TTC549 (cell line): ENCODE data around the gene CCDC141.
"Not testable (repeated sequence)": the region's sequence is repeated elsewhere in the genome, so short reads cannot be mapped to it uniquely, and the experiment has no call there.

Source experiments
- FAIRE-seq: peaks from 2 replicates; lab custom pipeline; 2012; peaks lifted over from hg19 to GRCh38; lab: Jason Lieb, UNC

CCDC141 gene

DNA sequence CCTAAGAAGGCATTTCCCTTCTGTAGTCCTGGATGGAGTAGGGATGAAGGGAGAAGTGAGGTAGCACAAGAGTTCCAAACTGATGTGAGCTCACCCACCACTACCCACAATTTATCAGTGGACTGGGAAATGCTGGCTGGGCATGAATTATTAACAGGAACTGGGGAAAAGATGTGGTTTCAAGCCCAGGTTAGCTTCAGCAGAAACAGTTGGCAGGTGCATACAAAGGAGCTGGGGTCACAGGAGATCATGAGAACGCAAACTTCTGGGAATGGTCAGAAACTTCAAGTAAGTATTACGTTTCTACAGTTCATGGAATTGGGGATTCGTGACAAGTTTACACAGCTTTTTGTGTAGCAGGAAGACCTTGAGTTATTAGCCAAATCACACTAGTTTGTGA lies 5.4 kb downstream of the CCDC141 start:
- no peak for FAIRE-seq

DNA sequence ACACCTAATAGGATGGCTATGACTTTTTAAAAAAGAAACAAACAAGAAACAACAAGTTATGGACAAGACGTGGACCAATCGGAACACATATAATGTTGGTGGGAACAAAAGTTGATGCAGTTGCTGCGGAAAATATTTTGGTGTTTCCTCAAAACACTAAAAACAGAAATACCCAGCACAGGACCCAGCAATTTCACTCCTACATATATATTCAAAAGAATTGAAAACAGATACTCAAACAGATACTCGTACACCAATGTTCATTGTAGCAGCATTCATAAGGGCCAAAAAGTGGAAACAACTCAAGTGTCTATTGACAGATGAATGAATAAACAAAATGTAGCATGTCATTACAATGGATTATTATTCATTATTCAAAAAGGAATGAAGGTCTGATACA lies 12.1 kb downstream of the CCDC141 start:
- no peak for FAIRE-seq

DNA sequence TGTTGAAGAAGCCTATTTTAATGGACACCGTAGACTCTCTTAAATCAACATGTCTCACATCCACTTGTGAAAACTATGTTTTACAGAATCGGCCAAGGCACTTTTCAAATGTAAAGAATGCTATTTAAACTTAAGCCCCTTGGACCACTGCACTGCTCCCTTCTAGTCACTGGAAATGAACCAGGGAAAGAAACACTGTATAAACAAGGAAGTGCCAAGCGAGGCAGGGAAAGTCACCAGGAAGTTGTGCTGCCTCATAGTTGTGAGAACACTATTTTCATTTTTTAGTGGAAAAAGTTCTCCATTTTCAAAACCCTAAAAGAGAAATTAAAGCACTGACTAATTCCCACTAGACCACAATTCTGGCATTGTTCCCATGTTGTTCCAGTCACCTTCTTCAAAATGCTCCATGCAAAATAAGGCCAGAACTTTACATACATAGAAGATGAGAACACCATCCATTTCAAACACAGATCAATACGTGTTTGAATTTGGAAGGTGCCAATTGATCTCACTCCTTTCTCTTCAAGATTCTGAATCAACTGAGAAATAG lies 13.5 kb downstream of the CCDC141 start:
- FAIRE-seq, result no peak

DNA sequence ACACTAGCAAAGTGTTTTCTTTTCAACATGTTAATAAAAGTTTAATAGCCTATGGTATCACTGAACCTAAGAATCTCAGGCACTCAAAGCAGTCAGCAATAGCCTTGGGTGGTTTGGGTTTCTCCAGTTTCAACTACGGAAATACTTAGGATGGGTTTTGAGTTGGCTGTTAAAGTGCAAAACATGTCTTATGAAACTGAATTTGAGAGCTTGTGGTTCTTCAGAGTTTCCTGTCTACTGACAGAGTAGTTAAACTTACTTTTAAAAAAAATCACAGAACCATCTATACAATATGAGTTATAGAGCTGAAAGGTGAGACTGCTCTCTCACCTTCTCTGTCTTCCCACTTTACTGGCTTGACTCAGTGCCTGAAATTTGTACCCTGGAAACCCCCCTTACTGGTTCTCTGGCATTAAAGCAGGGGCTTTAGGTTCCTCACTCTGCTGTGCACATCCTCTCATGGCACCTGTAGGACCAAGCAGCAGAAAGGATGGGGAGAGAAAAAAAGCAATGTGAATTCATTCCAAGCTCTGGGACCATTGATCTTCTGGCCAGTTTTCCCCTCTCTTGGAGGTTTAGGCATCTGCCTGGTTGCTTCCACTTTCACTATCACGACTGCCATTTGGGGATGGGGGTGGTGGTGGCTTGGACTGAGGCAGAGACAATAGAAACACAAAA lies 18.1 kb downstream of the CCDC141 start:
- FAIRE-seq, result no peak

DNA sequence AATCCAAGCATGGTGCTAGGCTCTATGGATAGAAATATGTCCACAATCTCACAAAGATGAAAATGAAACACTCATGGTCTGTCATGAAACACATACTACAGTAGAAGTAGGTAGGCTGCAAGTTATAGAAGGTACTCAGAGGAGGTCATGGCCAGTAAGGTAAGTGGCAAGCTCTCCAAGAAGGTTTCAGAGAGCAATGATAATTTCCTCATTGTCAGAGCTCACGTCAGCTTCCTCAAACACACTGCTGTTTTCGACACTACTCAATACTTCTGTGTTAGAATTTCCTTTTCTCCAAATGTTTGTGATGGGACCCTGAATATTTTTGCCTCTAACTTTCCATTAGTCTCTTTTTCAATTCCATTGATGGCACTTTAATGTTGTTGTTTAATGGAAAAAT lies 25.5 kb downstream of the CCDC141 start:
- FAIRE-seq, result no peak

DNA sequence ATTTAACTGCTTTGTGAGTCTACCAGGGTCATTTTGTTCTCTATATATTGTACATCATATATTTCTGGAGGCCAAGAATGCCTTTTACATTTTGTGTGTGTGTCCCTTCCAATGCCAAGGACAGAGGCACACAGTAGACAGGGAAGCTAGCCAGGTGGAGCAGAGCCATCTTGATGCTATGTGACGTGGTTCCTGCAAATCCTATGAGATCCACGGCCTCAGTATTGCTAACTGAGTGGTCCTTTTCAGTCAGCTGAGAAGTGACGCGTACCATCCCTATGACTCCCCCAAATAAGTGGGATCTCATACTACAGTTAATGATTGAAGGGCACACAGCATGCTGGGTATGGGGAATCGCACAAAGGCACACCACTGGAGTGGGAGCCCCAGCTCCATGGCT lies 27.3 kb downstream of the CCDC141 start:
- FAIRE-seq, result no peak

DNA sequence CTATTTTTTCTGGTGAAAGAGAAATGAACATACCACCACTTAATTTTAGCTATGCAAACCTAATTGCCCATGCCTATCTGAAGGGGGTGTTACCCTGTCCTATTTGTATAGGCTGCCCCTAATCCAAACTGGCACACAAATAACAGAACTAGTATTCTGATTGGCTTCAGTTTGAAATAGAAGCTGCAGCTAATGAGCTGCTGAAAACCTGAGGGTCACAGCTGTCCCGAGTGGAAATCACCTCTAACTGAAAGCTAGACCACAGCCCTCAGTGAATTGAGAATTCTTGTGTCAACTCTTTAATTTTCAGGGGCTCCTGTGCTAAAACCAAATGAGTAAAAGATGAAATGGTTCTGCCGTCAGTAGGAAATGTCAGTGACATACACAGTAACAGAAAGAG lies 28.7 kb downstream of the CCDC141 start:
- FAIRE-seq, result no peak

DNA sequence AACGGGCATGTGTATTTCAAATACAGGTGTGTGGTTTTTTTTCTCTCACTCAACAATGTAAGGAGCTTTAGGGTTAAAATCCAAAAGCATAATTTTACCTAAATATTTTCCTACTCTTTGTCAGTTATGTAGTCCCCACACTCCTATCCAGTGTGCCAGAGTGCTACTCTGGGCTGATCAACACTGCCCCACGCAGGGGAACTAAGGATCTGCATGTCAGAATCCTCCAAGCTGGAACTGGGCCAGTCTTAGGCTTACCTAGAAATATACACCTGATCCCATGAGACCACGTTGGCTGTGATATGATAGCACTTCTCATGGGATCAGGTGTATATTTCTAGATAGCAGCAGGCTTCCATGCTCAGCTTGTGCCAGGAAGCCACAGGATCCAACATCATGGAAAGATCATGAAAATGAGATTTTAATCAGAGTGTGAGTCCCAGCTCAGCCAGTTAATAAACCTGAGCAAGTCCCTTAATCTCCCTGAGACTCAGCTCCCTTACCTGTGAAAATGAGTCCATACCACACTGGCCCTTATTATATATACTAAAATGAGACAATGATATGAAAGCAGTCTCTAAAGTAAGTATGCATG lies 29.7 kb downstream of the CCDC141 start:
- FAIRE-seq, result no peak

DNA sequence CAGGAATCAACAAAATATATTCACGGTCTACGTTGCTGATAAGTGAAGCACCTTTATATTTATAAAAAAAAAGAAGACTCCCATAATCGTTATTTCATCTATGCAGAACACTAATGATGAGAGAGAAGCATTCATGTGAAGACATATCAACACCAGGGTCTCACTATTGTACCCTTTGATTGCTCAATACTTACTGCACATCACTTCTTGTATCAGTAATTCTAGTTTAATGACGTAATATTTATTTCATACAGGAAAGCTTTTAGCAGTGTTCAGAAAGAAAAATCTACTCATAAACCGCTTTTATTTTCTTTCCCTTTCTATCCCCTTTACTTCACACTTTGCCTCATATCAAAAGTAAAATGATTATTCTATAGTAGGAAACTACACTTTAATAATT lies 30.7 kb downstream of the CCDC141 start:
- no peak for FAIRE-seq

DNA sequence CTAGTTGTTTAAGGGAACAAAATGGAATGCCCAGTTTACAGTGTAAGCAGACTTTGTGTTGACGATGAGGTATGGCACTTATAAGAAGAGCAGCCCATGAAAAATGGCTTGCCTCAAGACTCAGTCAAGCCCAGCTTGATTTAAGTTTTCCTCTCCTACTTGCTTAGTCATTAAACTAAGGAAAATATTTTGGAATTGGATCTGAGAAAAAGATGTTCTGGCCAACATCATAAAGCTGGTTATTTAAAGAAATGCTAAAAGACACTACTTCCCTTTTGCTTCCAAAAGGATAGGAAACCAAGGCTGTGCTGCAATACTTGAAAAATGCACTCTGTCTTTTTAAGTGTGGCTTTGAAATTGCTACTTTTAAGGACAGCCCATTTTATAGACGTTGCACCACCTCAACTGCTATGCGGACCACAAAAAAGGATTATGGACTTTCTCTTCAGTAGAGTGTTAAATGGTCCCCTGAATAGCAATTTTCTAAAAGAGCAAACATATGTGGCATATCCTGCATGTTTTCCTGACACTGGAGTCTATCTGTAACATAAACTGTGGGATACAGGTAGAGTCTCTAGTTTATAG lies 32.1 kb downstream of the CCDC141 start:
- no peak for FAIRE-seq

DNA sequence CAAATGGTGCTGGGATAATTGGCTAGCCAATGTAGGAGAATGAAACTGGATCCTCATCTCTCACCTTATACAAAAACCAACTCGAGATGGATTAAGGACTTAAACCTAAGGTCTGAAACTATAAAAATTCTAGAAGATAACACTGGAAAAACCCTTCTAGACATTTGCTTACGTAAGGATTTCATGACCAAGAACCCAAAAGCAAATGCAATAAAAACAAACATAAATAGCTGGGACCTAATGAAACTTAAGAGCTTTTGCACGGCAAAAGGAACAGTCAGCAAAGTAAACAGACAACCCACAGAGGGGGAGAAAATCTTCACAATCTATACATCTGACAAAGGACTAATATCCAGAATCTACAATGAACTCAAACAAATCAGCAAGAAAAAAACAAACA lies 35.7 kb downstream of the CCDC141 start:
- FAIRE-seq, result not testable (repeated sequence)

DNA sequence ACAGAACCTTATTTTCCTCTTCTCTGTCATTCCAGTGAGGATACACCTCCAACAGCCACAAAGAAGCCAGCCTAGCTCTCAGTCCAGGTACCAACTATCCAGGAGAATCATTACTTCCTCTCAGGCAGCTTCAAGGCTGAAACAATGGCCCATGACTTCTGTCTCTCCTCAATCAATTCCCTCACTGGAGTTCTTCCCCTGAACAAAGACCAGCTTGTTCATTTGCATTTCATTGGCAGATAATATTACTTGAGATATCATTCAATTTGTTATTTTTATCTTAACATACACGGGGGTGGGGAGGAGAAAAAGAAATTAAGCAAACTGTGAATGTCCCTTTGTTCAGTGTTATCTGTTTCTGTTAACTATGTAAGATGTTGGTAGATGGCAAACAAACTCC lies 44.0 kb downstream of the CCDC141 start:
- no peak for FAIRE-seq

DNA sequence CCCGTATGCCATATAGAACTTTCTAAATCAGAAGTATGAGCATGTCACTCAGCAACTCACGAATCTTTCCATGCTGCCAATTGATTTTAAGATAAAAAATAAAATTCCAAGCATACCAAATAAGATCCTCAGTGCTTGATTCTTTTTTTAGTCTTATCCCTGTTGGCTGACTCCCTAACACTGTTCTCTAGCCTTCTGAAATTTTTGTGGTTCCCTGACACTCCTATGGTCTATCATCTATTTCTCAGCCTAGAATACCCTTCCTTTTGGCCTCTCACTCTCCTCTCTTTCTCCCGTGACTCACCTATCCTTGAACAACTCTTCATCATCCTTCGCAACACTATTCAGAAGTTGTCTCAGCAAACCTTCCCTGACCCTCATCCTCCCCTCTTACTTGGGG lies 50.5 kb downstream of the CCDC141 start:
- no peak for FAIRE-seq

DNA sequence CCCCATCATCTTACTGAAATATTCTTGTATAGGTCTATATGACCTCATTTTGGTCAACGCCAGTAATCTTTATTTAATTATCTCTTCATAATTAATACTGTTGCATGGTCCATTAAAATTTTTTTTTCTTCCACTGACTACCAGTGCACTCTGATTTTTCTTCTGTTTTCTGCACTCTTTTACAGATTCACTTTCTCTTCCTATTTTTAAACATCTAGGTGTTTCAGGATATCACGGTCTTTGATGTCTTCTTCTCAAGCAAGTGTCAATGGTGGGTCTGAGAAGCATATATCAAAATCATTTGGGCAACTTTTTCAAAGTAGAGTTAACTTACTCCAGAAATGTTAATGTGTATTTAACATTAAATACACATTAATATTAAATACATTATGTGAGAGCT lies 51.4 kb downstream of the CCDC141 start:
- FAIRE-seq, result no peak

DNA sequence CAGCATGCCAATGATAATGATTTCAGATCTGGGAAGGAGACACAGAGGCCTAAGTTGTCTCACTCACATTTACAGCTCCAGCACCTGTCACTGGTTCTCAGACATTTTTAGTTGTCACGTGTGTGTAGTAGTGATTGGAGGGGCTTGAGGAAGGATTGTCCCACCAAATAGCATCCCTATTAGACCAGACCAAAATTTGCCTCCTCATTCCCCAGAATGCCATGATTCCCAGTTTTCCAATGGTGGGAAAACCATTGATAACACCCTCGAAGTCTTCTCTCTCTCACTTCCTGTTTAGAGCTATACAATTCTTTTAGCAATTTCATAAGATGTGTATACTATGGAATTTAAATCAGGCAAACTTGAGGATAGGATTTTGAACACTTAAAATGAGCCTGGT lies 52.5 kb downstream of the CCDC141 start:
- FAIRE-seq, result no peak

DNA sequence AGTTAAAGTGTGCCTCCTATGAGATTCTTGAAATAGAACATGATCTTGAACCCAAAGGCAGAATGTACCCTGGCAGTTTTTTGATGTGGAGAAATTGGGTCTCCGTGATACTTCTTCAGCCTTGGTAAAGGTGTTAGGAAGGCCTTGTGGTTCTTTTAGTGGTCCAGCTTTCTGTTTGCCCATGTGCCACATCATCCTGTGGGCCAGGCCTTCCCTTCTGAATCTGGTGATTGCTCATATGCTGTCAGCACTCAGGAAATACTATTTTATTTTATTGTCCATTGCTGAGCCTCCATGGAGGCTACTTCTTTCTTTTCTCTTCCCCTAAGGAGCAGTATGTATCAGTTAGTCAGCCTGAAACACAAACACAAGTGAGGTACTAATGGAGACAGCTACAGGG lies 52.9 kb downstream of the CCDC141 start:
- no peak for FAIRE-seq

DNA sequence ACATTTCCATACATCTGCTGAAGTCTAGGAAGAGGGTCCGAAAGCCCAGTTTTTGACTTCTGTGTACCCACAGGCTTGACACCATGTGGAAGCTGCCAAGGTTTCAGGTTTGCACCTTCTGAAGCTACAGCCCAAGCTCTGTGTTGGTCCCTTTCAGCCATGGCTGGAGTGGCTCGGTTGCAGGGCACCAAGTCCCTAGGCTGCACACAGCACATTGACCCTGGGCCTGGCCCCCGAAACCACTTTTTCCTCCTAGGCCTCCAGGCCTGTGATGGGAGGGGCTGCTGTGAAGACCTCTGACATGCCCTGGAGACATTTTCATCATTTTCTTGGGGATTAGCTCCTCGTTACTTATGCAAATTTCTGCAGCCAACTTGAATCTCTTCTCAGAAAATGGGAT lies 55.7 kb downstream of the CCDC141 start:
- FAIRE-seq, result no peak

DNA sequence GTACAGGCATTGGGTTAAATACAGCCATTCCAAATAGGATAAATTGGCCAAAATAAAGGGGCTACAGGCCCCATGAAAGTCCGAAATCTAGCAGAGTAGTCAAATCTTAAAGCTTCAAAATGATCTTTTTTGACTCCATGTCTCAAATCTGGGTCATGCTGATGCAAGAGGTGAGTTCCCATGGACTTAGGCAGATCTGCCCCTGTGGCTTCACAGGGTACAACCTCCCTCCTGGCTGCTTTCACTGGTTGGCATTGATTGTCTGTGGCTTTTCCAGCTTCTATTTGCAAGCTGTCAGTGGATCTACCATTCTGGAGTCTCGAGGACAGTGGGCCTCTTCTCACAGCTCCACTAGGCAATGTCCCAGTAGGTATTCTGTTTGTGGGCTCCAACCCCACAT lies 56.1 kb downstream of the CCDC141 start:
- FAIRE-seq, result no peak

DNA sequence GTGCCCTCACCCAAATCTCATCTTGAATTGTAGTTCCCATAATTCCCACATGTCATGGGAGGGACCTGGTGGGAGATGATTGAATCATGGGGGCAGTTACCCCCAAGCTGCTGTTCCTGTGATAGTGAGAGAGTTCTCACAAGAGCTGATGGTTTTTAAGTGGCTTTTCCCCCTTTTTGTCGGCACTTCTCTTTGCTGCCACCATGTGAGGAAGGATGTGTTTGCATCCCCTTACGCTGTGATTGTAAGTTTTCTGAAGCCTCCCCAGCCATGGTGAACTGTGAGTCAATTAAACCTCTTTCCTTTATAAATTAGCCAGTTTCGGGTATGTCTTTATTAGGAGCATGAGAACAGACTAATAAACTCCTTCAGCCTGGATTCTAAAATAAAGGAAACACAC lies 57.2 kb downstream of the CCDC141 start:
- FAIRE-seq, result not testable (repeated sequence)

DNA sequence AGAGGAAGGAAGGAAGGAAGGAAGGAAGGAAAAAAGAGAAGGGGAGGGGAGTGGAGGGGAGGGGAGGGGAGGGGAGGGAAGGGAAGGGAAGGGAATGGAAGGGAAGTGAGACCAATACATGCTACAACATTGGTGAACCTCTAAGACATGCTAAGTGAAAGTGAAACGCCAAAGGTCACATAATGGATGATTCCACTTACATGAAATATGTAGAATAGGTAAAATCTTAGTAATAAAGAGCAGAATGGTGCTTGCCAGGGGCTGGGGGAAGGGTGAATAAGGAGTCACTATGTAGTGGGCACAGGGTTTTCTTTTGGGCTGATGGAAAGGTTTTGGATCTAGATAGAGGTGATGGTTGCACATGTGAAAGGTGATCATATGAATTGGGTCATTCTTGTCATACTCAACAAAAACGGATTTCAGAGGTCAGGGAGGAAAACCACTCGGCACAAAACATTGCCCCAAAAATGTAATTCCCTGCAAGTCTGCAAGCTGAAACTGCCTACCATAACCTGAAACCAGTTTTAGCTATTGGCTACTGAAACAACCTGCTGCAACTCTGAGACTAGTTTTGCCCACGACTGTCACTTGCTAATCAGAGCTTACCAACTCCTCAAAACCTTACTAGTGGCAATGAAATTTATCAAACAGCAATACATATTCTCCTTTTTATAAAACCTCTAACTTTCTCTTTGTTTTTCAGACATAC lies 59.2 kb downstream of the CCDC141 start:
- no peak for FAIRE-seq

DNA sequence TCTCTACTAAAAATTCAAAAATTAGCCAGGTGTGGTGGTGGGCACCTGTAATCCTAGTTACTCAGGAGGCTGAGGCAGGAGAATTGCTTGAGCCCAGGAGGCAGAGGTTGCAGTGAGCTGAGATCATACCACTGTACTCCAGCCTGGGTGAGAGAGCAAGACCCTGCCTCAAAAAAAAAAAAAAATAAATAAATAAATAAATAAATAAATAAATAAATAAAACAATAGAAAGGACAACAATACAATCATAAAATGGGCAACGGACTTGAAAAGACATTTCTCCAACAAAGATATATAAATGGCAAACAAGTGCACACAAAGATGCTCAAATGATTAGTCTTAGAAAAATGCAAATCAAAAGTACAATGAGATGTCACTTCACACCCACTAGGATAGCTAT lies 60.5 kb downstream of the CCDC141 start:
- FAIRE-seq, result not testable (repeated sequence)

DNA sequence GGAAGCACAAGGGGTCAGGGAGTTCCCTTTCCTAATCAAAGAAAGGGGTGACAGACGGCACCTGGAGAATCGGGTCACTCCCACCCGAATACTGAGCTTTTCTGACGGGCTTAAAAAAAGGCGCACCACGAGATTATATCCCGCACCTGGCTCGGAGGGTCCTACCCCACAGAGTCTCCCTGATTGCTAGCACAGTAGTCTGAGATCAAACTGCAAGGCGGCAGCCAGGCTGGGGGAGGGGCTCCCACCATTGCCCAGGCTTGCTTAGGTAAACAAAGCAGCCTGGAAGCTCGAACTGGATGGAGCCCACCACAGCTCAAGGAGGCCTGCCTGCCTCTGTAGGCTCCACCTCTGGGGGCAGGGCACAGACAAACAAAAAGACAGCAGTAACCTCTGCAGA lies 67.3 kb downstream of the CCDC141 start:
- FAIRE-seq, result not testable (repeated sequence)

DNA sequence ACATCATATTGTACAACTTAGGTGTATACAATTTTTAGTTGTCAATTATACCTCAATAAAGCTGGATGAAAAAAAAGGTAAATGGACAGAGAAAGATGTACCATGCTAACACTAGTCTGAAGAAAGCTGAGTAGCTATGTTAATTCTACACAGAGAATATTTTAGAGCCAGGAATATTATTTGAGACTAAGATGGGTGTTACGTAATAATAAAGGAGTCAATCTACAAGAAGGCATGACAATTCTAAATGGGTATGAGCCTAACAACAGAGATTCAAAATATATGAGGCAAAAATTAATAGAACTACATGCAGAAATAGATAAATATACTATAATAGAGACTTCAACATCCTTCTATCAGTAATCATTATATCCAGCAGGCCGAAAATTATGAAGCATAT lies 69.1 kb downstream of the CCDC141 start:
- FAIRE-seq, result no peak
